DMS53 treated with DMSO at 0.1 percent for 48 hours (cell line): Measurements from ENCODE around the gene DCAKD.

Experiments
- DNase-seq: peaks from one replicate; lab custom pipeline; 2025; ENCODE audit not compliant: unreplicated experiment; lab: John Stamatoyannopoulos, UW

Gene DCAKD

DNA sequence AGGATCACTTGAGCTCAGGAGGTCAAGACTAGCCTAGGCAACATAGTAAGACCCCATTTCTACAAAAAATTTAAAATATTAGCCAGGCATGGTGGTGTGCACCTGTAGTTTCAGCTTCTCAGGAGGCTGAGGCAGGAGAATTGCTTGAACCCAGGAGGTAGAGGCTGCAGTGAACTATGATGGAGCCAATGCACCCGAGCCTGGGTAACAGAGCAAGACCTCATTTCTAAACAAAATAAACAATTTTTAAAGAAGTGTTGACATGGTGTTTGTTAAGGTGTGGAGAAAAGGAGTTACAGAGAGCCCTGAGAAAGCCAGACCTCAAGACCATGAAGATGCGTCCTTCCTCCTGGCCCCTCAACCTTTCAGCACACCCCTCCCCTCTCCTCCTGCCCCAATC, 45.7 kb downstream of the DCAKD start:
- DNase-seq, result no peak

DNA sequence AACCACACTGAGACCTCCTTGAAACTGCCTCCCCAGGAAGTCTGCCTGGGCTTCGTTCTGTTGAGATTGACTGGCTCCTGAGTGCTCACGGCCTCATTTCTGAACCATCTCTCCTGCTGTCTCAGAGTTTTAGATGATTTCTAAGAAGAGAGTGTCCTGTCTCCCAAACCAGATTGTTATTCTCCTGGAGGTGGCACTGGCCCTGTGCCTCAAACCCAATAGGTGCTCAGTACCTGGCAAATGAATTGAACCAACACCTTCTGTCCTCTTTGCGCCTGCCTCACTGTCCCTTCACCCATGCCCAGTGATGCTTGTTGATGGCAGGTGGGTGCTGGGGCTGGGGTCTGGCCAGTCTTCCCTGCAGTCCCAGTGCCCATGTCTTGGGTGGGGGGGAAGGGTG, 47.0 kb downstream of the DCAKD start:
- DNase-seq, result no peak

DNA sequence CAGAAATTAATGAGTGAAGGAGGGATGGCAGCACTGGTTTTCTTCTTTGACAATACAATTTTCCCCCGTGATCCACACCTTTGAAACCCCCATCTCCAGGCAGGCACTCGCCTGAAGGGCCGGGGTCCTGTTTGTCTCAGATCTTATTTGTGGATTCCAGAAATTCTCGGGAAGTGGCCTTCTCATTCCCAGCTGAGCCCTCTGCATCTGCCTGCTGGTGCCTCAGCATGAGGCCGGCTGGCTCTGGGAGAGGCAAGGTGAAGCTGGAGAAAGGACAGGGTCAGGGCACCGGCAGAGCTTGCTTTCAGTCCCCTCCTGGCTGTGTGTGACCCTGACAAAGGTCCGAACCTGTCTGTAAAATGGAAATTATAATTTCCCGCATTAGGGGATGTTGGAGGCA, 47.6 kb downstream of the DCAKD start:
- no peak for DNase-seq

DNA sequence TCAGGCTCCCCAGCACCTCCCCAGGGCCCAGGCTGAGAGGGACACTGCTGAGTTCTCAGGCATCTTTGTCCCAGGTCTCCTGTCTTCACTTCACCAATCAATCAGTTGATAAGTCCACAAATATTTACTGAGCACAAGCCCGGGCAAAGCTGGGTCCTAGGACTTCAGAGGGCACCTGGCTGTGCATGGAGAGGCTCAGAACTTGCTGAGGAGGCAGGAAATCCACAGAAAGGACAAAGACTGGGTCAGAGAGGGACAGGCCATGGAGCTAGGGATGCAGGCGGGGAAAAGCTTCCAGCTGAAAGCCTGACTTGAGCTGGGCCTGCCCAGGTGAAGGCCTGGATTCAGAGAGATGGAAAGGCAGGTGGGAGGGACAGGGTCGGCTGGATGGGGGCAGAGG, 50.1 kb downstream of the DCAKD start:
- peak; percentile 49 for DNase-seq

DNA sequence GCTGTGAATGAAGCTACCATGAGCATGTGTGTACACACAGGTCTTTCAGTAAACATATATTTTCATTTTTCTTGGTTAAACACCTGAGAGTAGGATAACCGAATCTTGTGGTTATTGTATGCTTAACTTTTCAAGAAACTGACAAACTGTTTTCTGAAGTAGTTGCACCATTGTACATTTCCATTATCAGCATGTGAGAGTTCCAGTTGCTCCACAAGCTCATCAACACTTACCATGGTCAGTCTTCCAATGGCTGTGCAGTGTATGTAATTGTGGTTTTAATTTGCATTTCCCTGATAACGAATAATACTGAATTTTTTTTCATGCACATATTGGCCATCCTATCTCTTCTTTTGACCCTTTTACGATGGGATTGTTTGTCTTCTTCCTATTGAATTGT, 52.0 kb downstream of the DCAKD start:
- DNase-seq, result no peak

DNA sequence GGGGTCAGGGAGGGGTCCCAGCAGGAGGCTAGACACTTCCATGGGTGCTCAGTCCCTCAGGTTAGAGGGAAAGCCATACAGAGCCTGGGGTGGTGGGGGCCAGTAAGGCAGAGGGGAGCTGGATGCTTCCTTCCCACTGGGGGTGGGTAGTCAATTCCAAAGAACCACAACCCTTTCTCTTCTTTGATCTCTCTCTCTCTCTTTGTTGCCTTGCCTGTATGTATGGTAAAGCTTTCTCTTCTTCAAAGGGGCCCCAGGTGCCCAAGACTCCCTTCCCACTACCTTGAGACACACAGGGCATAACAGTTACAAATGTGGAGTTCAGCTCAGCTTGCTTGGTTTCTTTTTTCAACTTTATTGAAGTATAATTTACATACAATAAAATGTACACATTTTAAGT, 52.8 kb downstream of the DCAKD start:
- DNase-seq, result no peak

DNA sequence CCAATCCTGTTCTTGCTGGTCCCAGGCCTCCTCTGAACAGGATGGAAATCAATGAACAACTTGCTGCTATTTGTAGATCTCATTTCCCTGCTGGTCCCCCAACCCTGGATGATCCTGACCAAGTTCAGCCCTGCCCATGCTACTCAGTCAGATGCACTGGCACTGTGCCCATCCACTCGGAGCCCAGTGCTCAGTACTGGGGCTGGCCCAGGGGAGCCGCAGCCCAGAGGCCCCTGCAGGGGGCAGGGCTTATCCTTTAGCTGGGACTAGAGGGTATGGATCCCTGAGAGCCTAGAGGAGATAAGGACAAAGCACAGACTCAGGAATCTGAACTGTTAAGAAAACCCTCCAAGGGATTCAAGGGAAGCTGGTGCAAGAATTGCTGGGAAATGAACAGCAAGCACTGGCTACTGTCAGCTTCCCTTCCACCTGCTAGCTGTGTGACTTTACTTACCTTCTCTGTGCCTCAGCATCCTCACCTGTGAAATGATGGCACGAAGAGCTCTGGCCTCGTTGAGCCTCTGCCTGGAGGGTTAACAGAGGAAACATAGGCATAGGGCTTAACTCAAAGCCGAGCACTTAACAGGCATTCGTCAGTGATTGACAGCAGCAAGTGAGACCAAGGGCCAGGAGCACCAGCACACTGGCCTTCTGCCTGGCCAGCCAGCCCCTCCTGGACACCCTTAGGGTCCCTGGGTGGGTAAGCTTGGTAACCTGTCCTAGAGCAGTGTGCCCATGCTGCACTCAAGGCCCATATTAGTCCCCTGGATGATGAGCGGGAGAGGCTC, 53.5 kb downstream of the DCAKD start:
- no peak for DNase-seq

DNA sequence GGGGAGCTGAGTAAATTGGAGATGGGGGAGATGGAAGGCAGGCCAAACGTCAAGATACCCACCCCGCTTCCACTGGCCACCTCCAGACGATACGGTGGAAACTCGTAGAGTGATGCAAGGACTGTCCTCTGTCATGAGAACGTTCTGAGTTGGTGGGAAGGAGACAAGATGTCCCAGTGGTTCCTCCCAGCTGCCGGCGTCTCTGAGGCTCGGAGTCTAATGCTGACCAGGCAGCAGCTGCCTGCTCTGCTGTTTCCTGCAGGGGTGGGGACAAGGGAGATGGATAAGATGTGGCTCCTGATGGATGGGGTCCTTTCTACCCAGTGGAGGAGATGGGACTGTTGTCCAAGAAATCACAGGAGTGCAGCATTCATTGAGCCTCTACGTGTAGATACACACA, 55.1 kb downstream of the DCAKD start:
- no peak for DNase-seq

DNA sequence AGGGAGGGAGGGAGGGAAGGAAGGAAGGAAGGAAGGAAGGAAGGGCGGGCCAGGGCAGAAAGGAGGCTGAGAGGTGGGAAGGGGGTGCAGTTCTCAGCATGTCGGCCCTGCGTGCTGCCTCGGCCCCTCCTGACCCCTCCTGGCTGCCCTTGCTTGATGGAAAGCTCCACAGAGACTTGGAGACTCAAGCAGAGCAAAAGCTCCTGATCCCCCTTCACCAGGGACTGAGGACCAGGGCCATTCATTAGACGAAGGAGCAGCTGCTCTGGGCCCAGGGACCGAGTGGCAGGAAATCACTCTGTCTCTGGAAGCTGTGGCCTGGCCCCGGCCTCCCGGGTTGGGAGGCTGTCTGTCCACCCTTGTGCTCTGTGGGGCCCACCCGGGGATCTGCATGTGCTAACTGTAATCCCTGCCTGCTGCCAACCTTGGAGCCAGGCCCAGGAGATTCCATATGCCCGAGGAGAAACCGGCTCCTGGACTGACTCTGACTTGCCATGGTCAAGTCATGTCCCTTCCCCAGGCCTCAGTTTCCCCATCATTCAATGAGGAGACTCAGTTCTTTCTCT, 55.9 kb downstream of the DCAKD start:
- no peak for DNase-seq

DNA sequence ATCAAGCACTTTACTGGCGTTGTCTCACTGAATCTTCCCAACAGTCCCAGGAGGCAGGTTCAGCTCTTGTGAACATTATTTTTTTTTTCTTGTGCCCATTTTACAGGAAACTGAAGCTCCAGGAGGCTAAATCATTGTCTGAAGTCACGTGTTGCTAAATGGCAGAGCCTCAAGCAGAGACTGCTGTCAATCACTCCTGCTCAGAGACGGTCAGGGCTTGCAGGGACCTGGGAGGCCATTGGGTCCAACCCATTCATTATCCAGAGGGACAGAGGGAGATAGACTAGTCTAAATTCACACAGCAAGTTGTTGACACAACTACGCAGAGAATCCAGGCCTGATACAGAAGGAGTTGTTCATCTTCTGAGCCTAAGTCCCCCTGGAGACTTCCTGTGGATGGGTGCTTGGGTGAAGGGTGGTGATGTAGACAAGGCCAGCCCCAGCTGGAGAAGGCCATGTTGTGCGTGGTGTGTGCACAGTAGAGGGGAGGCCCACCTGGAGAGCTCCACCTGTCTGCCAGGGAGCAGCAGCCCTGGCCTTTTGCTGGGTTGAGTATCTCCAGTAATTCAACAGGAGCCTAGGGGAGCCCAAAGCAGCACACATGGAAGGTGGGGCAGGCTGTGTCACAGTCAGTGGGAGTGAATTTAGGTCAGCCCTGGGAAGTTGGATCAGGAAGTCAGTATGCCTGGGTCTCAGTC, 59.0 kb downstream of the DCAKD start:
- no peak for DNase-seq

DNA sequence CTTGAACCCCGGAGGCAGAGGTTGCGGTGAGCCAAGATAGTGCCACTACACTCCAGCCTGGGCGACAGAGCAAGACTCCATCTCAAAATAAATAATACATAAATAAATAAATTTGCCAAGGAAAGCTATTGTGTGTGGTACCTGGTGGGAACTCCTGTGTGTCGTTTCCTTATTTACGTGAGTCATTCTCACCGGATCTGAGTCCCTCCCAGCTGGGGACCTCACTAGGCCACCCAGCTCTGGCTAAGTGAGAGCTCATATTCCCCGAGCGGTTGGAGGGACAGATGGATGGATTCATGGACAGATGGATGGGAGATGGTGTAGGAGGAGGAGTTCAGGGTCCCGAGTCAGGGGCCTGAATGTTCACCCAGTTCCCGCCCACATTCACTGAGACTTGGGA, 60.4 kb downstream of the DCAKD start:
- DNase-seq, result no peak

DNA sequence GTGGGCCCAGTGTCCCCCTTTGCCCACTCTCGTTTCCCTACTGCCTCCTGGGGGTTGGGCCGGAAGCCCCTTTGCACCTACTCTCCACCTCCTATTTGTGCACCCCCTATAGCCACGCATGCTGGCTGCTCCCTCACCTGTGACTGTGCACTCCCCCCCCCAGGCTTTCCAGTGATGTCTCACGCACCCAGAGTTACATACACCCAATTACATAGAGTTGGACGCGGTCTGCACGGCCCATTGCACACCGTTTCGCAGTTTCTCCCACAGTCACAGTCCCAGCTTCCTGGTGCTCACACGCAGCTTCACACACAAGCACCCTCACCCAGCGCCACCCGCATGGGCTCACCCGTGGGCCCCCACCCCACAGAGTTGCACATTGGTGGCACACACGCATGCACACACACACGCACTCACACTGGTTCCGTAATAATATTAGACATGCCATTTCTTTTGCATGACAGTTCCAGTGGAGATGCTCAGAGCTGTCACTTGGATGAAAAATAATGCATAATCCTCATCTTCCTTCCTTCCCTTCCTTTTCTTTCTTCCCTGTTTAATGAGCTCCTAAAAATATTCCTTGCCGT, 61.8 kb downstream of the DCAKD start:
- no peak for DNase-seq

DNA sequence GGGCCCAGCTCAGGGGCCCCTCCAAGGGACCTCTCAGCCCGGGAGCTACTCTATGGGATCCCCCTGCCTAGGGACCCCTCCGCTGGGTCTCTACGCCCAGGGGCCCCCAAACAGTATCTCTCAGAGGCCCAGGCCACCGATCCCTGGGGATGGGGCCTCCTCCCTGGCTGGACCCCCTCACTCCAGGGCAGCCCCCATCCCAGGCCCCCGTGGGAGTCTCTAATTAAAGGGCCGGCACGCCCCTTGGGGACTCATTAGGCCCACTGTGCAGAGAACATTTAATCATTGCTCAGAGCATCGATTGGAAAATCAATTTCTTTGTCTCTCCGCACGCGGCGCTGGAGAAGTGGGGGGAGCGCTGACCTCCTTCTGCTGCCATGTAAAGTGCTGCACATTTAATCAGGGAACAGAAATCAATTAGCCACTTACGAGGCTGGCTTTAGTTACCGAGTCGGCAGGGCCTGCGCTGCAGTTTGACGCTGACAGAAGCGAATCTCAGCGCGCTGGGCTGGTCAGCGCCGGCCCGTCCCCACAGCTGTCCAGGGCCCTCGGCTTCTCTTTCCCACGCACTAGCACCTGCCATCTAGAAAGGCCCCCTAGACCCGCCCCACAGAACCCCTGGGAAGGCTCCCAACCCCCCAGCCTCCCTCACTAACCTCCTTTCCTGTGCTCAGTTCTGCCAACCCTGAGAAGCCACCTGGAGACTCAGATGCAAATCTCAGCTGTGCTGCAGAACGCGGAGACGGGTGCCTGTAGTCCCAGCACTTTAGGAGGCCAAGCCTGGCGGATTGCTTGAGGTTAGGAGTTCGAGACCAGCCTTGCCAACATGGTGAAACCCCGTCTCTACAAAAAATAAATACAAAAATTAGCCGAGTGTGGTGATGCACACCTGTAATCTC, 63.1 kb downstream of the DCAKD start:
- no peak for DNase-seq

DNA sequence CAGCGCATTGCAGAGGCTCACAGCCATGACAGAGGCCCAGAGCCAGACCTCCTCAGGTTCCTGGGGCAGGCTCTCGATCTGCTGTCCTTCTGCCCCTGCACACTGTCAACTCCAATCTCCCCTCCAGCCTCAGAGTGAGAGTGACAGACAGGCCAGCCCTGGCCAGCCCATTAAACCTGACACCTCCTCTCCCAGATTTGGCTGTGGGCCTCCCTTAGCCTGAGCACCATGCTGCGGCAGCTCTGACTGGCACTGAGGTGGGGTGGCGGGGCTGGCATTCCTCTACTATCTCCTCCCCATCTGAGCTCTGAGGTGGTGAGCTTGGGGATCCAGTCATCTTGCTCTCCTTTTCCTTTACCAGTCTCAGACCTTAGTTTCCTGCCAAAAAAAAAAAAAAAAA, 67.9 kb downstream of the DCAKD start:
- DNase-seq, result no peak

DNA sequence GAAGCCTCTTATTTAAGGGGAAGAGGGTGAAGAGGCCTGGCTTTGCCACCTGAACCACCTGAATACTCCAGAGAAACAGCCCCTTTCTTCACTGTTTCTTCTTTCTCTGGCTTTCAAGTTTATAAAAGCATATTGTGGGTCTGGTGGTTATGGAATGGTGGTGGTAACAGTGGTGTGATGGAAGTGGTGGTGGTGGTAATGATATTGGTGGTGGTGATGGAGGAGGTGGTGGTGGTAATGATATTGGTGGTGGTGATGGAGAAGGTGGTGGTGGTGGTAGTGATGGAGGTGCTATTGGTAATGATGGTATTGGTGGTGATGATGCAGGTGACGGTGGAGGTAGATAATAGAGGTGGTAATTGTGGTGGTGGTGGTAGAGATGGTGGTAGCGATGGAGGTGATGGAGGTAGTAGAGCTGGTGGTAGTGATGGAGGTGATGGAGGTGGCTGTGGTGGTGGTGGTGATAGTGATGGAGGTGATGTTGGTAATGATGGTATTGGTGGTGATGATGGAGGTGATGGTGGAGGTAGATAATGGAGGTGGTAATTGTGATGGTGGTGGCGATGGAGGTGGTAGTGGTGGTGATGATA, 69.2 kb downstream of the DCAKD start:
- no peak for DNase-seq

DNA sequence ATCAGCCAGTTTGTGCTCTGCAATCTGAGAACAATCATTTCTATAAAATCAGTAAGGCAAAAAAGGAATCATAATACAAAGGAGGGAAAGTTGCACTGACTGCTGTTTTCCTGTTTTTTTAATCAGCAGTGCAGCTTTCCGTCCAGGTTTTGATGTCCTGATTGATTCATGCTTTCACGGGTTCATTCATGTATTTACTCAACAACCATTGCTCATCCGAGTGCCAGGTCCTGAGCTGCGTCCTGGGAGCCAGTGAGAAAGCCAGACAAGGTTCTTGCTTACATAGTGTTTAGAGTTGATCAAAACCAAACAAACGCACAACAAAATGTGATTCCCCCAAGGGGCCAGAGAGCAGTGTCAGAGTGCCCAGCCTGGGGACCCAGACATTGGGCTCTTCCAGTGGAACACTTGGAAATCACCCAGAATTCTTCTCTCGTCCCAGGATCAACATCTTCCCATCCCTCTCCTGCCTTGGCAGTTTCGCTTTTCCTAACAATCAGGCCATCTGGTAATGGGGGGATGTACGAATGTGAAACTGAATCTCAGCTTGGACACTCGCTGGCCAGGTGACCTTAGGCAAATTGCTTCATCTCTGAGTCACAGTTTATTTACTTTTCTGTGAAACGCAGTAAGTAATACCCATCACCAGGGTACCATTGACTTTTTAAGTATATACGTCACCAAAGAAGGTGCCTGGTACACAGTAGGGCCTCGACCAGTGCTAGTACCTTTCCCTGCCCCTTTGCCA, 70.0 kb downstream of the DCAKD start:
- DNase-seq, result peak; percentile 93

DNA sequence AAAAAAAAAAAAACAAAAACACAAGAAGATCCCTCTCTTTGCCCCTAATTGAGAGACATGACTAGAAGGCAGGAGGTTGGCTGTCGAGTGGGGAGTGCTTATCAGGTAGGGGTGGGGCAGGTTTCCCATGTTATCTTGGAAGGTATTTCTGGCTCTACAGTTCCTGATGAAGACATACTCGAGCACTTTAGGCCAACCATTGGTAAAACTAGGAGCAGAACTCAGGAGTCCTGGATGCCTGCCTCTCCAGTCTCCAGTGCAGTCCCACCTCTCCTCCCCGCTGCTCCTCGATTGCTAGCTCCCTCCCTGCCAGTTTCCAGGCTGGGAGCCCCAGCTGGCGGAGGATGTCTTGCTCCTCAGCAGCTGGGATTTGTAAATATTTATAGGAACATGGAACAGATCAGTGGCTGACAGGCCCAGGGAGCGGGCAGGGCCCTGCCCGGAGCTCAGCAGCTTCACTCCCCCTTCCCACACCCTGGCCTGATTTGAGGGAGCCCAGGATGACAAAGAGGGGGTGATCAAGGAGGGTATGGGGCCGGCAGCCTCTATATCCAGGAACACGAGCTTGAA, 71.9 kb downstream of the DCAKD start:
- DNase-seq, result no peak

DNA sequence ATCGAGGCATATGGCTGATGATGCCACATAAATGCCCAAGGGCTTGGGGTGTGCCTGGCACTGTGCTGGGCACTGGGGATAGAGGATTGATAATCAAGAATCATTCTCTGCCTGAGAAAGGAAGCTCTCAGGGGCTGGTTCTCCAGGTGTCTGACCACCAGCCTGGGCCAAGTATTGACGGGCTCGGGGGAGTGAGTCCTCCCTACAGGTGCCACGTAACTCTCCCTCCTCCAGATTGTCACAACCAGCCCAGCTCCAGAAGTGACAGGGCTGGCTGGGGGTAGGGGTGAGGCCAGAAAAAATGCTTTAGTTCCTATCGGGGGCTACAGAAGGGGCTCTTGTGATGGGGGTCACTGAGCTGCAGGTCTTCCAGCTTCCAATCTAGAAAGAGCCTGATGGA, 72.6 kb downstream of the DCAKD start:
- no peak for DNase-seq

DNA sequence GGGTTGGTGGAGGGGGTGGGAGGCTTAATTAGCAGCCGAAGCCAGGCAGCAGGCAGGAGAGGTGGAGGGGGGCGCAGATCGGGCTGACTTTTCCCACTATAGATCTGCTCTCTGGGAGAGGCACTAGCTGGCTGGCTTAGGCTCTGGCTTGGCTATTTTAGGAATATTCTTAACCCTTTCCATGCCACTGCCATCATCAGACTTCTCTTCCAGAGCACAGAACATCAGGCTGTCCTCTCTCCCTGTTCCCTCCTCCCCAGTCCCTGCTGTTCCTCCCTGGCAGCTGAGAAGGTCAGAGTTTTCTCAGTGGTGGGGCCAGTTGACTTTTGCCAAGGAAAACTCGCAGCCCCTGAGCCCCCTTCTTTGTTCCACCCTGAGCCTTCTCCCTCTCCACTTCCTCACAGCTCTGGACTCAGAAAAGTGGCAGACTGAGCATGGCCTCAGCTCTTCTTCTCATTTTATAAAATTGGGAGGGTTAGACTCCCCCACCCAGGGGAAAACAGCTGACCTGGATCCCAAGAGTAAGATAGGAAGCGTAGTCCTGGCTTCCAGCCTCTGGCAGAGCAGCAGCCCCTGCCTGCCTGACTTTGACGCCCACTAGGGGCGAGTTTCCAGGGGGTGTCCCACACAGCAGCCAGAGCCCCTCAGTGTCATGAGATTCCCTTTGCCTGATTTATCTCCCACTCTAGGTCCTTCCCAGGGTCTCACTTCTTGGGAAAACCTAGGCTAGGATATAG, 73.5 kb downstream of the DCAKD start:
- no peak for DNase-seq
